Measurements from ENCODE around the gene OR1C1.

DNA sequence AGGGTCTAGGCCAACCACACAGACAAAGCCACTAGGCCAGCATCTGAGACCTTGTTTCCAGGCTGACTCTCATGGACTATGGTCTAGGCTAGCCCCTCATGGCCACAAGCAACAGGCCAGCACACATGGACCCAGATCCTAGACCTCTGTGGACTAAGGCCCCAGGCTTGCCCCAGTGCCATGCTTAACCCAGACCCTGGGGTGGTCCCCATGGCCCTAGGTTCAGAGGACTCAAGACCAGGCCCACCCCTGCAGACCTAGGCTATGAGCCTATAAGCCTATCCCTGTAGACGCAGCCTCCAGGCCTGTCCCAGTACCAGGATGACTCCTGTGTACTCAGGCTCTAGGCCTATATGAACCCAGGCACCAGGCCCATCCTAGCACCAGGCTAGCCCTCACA is 10.5 kb downstream of the OR1C1 start:
- TF ChIP-seq, protein P1, sequence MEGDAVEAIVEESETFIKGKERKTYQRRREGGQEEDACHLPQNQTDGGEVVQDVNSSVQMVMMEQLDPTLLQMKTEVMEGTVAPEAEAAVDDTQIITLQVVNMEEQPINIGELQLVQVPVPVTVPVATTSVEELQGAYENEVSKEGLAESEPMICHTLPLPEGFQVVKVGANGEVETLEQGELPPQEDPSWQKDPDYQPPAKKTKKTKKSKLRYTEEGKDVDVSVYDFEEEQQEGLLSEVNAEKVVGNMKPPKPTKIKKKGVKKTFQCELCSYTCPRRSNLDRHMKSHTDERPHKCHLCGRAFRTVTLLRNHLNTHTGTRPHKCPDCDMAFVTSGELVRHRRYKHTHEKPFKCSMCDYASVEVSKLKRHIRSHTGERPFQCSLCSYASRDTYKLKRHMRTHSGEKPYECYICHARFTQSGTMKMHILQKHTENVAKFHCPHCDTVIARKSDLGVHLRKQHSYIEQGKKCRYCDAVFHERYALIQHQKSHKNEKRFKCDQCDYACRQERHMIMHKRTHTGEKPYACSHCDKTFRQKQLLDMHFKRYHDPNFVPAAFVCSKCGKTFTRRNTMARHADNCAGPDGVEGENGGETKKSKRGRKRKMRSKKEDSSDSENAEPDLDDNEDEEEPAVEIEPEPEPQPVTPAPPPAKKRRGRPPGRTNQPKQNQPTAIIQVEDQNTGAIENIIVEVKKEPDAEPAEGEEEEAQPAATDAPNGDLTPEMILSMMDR (IDR thresholded peaks at IDR 0.05): no peak
- TF ChIP-seq POLR2A (IDR thresholded peaks at IDR 0.05): no peak

Data from thyroid gland (tissue), 4 donors.